Measurements from ENCODE around the gene ALK.

Gene ALK

DNA sequence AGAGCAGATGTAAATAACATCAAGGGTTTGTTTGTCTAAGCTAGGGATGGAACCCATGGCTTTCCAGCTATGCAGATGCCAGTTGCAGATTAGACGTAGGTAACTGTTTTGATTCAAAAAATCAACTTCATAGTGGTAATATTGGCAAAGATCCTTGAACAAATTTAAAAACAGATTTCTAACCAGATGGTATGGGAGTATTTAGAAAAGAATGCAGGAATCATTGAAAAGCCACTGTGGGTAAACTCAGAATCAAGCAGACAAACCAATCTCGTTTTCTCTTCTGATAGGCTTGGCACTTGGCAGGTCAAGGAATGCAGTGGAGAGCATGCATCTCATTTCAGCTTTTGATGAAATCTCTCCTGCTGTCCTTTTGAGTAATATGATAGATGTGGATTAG lies 428.7 kb downstream of the ALK start:
- no peak for TF ChIP-seq FOXP2 (optimal IDR thresholded peaks at IDR 0.05; ENCODE audit: borderline replicate concordance, extremely low read depth, extremely low read length, insufficient read depth)
- no peak for TF ChIP-seq POLR2AphosphoS5 (IDR thresholded peaks at IDR 0.05; ENCODE audit: low read depth, low read length)
- TF ChIP-seq SIN3A (IDR thresholded peaks at IDR 0.05; ENCODE audit: borderline replicate concordance, insufficient read depth, low read length), result no peak
- no peak for TF ChIP-seq TAF1 (IDR thresholded peaks at IDR 0.05; ENCODE audit: borderline replicate concordance, insufficient read depth, low read length)
- TF ChIP-seq, protein P1, sequence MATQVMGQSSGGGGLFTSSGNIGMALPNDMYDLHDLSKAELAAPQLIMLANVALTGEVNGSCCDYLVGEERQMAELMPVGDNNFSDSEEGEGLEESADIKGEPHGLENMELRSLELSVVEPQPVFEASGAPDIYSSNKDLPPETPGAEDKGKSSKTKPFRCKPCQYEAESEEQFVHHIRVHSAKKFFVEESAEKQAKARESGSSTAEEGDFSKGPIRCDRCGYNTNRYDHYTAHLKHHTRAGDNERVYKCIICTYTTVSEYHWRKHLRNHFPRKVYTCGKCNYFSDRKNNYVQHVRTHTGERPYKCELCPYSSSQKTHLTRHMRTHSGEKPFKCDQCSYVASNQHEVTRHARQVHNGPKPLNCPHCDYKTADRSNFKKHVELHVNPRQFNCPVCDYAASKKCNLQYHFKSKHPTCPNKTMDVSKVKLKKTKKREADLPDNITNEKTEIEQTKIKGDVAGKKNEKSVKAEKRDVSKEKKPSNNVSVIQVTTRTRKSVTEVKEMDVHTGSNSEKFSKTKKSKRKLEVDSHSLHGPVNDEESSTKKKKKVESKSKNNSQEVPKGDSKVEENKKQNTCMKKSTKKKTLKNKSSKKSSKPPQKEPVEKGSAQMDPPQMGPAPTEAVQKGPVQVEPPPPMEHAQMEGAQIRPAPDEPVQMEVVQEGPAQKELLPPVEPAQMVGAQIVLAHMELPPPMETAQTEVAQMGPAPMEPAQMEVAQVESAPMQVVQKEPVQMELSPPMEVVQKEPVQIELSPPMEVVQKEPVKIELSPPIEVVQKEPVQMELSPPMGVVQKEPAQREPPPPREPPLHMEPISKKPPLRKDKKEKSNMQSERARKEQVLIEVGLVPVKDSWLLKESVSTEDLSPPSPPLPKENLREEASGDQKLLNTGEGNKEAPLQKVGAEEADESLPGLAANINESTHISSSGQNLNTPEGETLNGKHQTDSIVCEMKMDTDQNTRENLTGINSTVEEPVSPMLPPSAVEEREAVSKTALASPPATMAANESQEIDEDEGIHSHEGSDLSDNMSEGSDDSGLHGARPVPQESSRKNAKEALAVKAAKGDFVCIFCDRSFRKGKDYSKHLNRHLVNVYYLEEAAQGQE (IDR thresholded peaks at IDR 0.05; ENCODE audit: insufficient read depth in 1 of 2, low read depth in 2 of 2, low read length in 2 of 2), result no peak

DNA sequence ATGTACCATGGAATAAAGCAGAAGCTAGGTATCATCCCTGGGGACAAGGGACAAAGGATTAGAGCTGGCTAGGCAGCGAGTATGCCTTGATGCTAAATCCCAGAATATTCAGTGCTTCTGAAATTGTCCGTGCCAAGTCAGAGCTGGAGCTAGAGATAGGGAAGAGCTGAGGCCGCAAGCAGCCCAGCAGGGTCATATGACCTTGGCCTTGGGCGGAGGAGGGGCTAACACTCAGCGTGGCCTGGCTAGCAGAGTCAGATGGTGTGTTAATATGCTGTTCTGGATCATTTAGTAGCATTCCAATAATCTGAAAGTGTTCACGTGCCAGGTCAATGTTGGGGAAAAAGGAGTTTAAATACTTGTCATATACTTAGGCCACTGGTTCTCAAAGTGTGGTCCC lies 431.3 kb downstream of the ALK start:
- TF ChIP-seq SIN3A (IDR thresholded peaks at IDR 0.05; ENCODE audit: borderline replicate concordance, insufficient read depth, low read length), result no peak
- TF ChIP-seq TAF1 (IDR thresholded peaks at IDR 0.05; ENCODE audit: borderline replicate concordance, insufficient read depth, low read length), result no peak
- TF ChIP-seq, protein P1 (IDR thresholded peaks at IDR 0.05; ENCODE audit: insufficient read depth in 1 of 2, low read depth in 2 of 2, low read length in 2 of 2), result no peak
- TF ChIP-seq POLR2AphosphoS5 (IDR thresholded peaks at IDR 0.05; ENCODE audit: low read depth, low read length), result no peak
- no peak for TF ChIP-seq FOXP2 (optimal IDR thresholded peaks at IDR 0.05; ENCODE audit: borderline replicate concordance, extremely low read depth, extremely low read length, insufficient read depth)

DNA sequence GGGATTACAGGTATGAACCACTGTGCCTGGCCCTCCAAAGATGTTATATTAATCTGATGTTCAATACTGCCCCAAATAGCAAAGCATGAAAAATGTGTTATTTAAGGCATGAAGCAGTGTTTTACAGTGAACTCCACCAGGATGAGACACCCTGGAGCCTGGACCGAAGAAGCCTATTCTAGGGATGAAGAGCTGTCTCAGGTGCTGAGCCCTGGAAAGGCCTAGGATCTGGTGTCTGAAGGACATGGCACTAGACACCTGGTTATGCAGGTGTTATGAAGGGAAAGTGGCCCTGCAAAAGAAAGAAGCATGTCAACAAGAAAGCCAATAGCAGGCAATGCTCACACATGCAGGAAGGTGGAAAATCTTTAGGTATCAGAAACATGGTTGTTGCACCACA lies 431.8 kb downstream of the ALK start:
- TF ChIP-seq, protein P1 (IDR thresholded peaks at IDR 0.05; ENCODE audit: insufficient read depth in 1 of 2, low read depth in 2 of 2, low read length in 2 of 2), result peak in 1 of 2 experiments; percentile 76; a peak in 1 of 4 replicates
- TF ChIP-seq POLR2AphosphoS5 (IDR thresholded peaks at IDR 0.05; ENCODE audit: low read depth, low read length), result no peak

DNA sequence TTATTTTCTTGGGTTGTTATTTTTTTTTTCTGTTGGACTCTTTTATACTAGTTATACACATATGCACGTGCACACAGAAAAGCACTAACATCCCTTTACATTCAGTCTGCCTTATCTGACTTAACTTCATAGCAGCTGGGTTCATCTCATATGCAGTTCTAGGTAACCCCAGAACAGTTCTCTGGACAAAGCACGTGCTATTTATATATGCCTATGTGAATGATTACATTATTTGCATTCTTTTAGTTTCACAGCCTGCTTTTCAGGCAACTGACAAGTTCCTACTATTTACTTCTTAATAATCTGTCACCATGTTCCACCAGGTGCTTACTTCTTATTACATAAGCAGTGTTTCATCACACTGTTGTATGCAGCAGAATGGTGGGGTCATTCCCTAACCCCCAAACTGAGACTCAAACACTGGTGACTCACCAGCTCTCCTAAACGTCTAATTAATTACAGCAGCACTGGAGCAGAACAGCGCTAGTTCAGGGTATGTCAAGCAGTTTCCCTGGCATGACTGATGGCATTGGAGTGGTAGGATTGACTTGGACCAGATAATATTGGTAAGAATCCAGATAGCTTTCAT lies 433.3 kb downstream of the ALK start:
- no peak for TF ChIP-seq FOXP2 (optimal IDR thresholded peaks at IDR 0.05; ENCODE audit: borderline replicate concordance, extremely low read depth, extremely low read length, insufficient read depth)
- TF ChIP-seq POLR2AphosphoS5 (IDR thresholded peaks at IDR 0.05; ENCODE audit: low read depth, low read length), result no peak
- TF ChIP-seq TAF1 (IDR thresholded peaks at IDR 0.05; ENCODE audit: borderline replicate concordance, insufficient read depth, low read length), result no peak
- TF ChIP-seq, protein P1 (IDR thresholded peaks at IDR 0.05; ENCODE audit: insufficient read depth in 1 of 2, low read depth in 2 of 2, low read length in 2 of 2), result no peak
- no peak for TF ChIP-seq SIN3A (IDR thresholded peaks at IDR 0.05; ENCODE audit: borderline replicate concordance, insufficient read depth, low read length)

DNA sequence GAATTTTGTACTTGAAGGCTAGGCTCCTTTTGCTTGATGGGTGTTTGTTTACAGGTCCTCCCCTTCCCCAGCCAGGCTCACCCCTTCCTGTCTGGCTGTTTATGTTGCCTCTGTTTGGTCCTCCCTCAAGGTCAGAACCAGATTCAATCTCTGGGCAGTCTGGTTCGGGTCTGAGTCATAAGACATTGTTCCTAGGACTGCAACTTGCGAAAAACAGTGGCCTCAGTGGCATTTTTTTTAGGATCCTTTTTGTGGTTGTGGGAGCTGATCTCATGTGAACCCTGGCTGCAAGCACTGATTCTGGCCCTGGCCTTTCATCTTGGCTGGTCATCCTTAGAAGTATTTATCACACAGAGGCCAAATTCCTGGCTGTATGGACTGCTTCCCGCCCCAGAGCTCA lies 435.8 kb downstream of the ALK start:
- TF ChIP-seq POLR2AphosphoS5 (IDR thresholded peaks at IDR 0.05; ENCODE audit: low read depth, low read length) (no peak), FOXP2 (optimal IDR thresholded peaks at IDR 0.05; ENCODE audit: borderline replicate concordance, extremely low read depth, extremely low read length, insufficient read depth) (no peak), TAF1 (IDR thresholded peaks at IDR 0.05; ENCODE audit: borderline replicate concordance, insufficient read depth, low read length) (no peak), SIN3A (IDR thresholded peaks at IDR 0.05; ENCODE audit: borderline replicate concordance, insufficient read depth, low read length) (no peak)
- TF ChIP-seq, protein P1 (IDR thresholded peaks at IDR 0.05; ENCODE audit: insufficient read depth in 1 of 2, low read depth in 2 of 2, low read length in 2 of 2), result no peak
